ENCODE results near the gene ANAPC1. TPM values are rescaled to one million over a fixed set of nuclear protein-coding genes. Genes with fewer than 3 reads are reported as not detected.
"Not testable (repeated sequence)": the region's sequence is repeated elsewhere in the genome, so short reads cannot be mapped to it uniquely, and the experiment has no call there.

The ANAPC1 gene
- total and polyA plus RNA-seq, 9 of the 15 experiments (the other 6 are each of a cell fraction or from before 2014, with no cell fraction given), result 14.0 to 126 (median 78.2) TPM

- H3K9me1 ChIP-seq (ENCODE audit: control insufficient read depth, insufficient read depth, low read length); FAIRE-seq; H4K20me1 ChIP-seq (replicated peaks; ENCODE audit: control insufficient read depth, insufficient read depth, low read length); H3K27ac ChIP-seq (ENCODE audit: extremely low read depth, low read depth, low read length); H3K4me3 ChIP-seq; H3K27me3 ChIP-seq (ENCODE audit: control insufficient read depth in 2 of 2, insufficient read depth in 2 of 2, low read length in 2 of 2); H3K9ac ChIP-seq (ENCODE audit: insufficient read depth in 1 of 2, low read depth in 2 of 2, low read length in 2 of 2); H2AFZ ChIP-seq (ENCODE audit: low read depth, low read length); BruUV-seq (replicated peaks); H3K4me1 ChIP-seq (replicated peaks in 1 of 2; ENCODE audit: control insufficient read depth in 2 of 2, insufficient read depth in 2 of 2, low read length in 2 of 2); DNase-seq (ENCODE audit: extremely low read depth in 1 of 4, low spot score in 3 of 4); H3K36me3 ChIP-seq (ENCODE audit: control insufficient read depth, insufficient read depth, low read length); H3K79me2 ChIP-seq (ENCODE audit: control insufficient read depth, insufficient read depth, low read length); intact Hi-C loops (cut with micrococcal nuclease); H3K9me3 ChIP-seq (replicated peaks; ENCODE audit: control insufficient read depth, insufficient read depth, low read depth, low read length); in situ Hi-C loops (cut with MboI); CTCF ChIA-PET (ENCODE audit: low intra/inter-chr PET ratio); H3K4me2 ChIP-seq (ENCODE audit: insufficient read depth, low read length); ATAC-seq: not testable (repeated sequence)
- WGBS (ENCODE audit: insufficient coverage, low coverage, missing lambda C conversion rate), result 33% methylated on average over 3 of the region's 7 CpGs
- POLR2A ChIA-PET, result interaction anchor here (0.6 to 0.9 kb wide), 2 partner anchors 8 to 224 kb away, joined by 4 read pairs; no protein-coding TSS in a partner anchor
- peak; percentile 70 for TF ChIP-seq ZBTB33 (CRISPR knock-in tag; IDR thresholded peaks at IDR 0.05)
These were observed 27.4 kb upstream of the ANAPC1 start for GRCh38 chr2:111911295-111911977.

Measured in K562 (cell line).